ENCODE measurements around the gene SBF2.
"Not testable (repeated sequence)": the region's sequence is repeated elsewhere in the genome, so short reads cannot be mapped to it uniquely, and the experiment has no call there.

The SBF2 gene

GRCh38 chr11:10087923-10088225 lies 206.1 kb downstream of the SBF2 start:
- not testable (repeated sequence) for H3K4me3 ChIP-seq (ENCODE audit: low read length); H3K36me3 ChIP-seq (ENCODE audit: control insufficient read depth, insufficient read depth, low read length); H3K79me2 ChIP-seq (ENCODE audit: control insufficient read depth, insufficient read depth, low read length); H2BK5ac ChIP-seq (ENCODE audit: low read length); H4K8ac ChIP-seq (ENCODE audit: low read depth, low read length); H3K9ac ChIP-seq (ENCODE audit: low read length); H2AK5ac ChIP-seq (ENCODE audit: low read length); H3K4me1 ChIP-seq (ENCODE audit: control insufficient read depth, low read depth, low read length); H3K56ac ChIP-seq (ENCODE audit: low read length); H2BK15ac ChIP-seq (replicated peaks; ENCODE audit: low read depth); H3K4ac ChIP-seq (ENCODE audit: low read depth, low read length); H3K27ac ChIP-seq (ENCODE audit: low read depth, low read length); H3K23ac ChIP-seq (ENCODE audit: low read length); DNase-seq; H3K4me2 ChIP-seq (ENCODE audit: low read length); H3K18ac ChIP-seq (ENCODE audit: low read length); H3K27me3 ChIP-seq (ENCODE audit: insufficient read depth, low read length, poor library complexity); H3K79me1 ChIP-seq (ENCODE audit: low read length); H4K5ac ChIP-seq (ENCODE audit: low read length); H2BK120ac ChIP-seq (ENCODE audit: low read depth, low read length)
- no CpG with 5 or more reads among the region's 4 CpGs for WGBS (ENCODE audit: extremely low coverage, insufficient coverage, low lambda C conversion rate)

GRCh38 chr11:10087186-10087922 lies 206.7 kb downstream of the SBF2 start:
- Histone ChIP-seq H3K27ac (ENCODE audit: low read depth, low read length) (no peak overlapping the region), H2BK5ac (ENCODE audit: low read length) (no peak overlapping the region), H2AK5ac (ENCODE audit: low read length) (no peak overlapping the region), H3K4me2 (ENCODE audit: low read length) (no peak overlapping the region), H3K9ac (ENCODE audit: low read length) (no peak overlapping the region), H2BK120ac (ENCODE audit: low read depth, low read length) (no peak overlapping the region), H3K4me1 (ENCODE audit: control insufficient read depth, low read depth, low read length) (no peaks in the 10 kb centered on the region), H3K4ac (ENCODE audit: low read depth, low read length) (no peak overlapping the region), H4K8ac (ENCODE audit: low read depth, low read length) (no peak overlapping the region), H3K18ac (ENCODE audit: low read length) (no peak overlapping the region), H3K36me3 (ENCODE audit: control insufficient read depth, insufficient read depth, low read length) (no peaks in the 10 kb centered on the region), H3K23ac (ENCODE audit: low read length) (no peak overlapping the region), H3K56ac (ENCODE audit: low read length) (no peak overlapping the region), H3K4me3 (ENCODE audit: low read length) (no peak overlapping the region), H3K27me3 (ENCODE audit: insufficient read depth, low read length, poor library complexity) (no peaks in the 10 kb centered on the region), H2BK15ac (replicated peaks; ENCODE audit: low read depth) (no peak overlapping the region), H3K79me1 (ENCODE audit: low read length) (no peaks in the 10 kb centered on the region), H4K5ac (ENCODE audit: low read length) (no peak overlapping the region), H3K79me2 (ENCODE audit: control insufficient read depth, insufficient read depth, low read length) (no peaks in the 10 kb centered on the region)
- no peak for DNase-seq
- WGBS (ENCODE audit: extremely low coverage, insufficient coverage, low lambda C conversion rate): no CpG with 5 or more reads among the region's 1 CpG

GRCh38 chr11:10080138-10080537 lies 213.9 kb downstream of the SBF2 start:
- H3K27ac ChIP-seq (ENCODE audit: low read depth, low read length): no peak overlapping the region
- peaks cover 2% of the 10 kb centered on the region for H3K79me1 ChIP-seq (ENCODE audit: low read length)
- no peaks in the 10 kb centered on the region for H3K79me2 ChIP-seq (ENCODE audit: control insufficient read depth, insufficient read depth, low read length)
- no peak overlapping the region for H3K56ac ChIP-seq (ENCODE audit: low read length)
- no peak overlapping the region for H3K4me3 ChIP-seq (ENCODE audit: low read length)
- no peak overlapping the region for H2BK15ac ChIP-seq (replicated peaks; ENCODE audit: low read depth)
- WGBS (ENCODE audit: extremely low coverage, insufficient coverage, low lambda C conversion rate): no CpG with 5 or more reads among the region's 4 CpGs
- H3K4me2 ChIP-seq (ENCODE audit: low read length): no peak overlapping the region
- H2BK5ac ChIP-seq (ENCODE audit: low read length): no peak overlapping the region
- H3K4ac ChIP-seq (ENCODE audit: low read depth, low read length): no peak overlapping the region
- H3K23ac ChIP-seq (ENCODE audit: low read length): no peak overlapping the region
- H4K5ac ChIP-seq (ENCODE audit: low read length): no peak overlapping the region
- no peak overlapping the region for H4K8ac ChIP-seq (ENCODE audit: low read depth, low read length)
- H2AK5ac ChIP-seq (ENCODE audit: low read length): no peak overlapping the region
- no peak for DNase-seq
- H3K27me3 ChIP-seq (ENCODE audit: insufficient read depth, low read length, poor library complexity): no peaks in the 10 kb centered on the region
- no peak overlapping the region for H2BK120ac ChIP-seq (ENCODE audit: low read depth, low read length)
- no peaks in the 10 kb centered on the region for H3K36me3 ChIP-seq (ENCODE audit: control insufficient read depth, insufficient read depth, low read length)
- peaks cover 3% of the 10 kb centered on the region for H3K4me1 ChIP-seq (ENCODE audit: control insufficient read depth, low read depth, low read length)
- H3K18ac ChIP-seq (ENCODE audit: low read length): no peak overlapping the region
- H3K9ac ChIP-seq (ENCODE audit: low read length): no peak overlapping the region

- Histone ChIP-seq H3K23ac (ENCODE audit: low read length) (no peak overlapping the region), H4K8ac (ENCODE audit: low read depth, low read length) (no peak overlapping the region), H3K9ac (ENCODE audit: low read length) (no peak overlapping the region), H3K56ac (ENCODE audit: low read length) (peak overlapping the region; percentile 54), H3K18ac (ENCODE audit: low read length) (peak overlapping the region; percentile 1), H2AK5ac (ENCODE audit: low read length) (peak overlapping the region; percentile 66), H3K4me2 (ENCODE audit: low read length) (no peak overlapping the region), H3K79me2 (ENCODE audit: control insufficient read depth, insufficient read depth, low read length) (no peaks in the 10 kb centered on the region), H3K27me3 (ENCODE audit: insufficient read depth, low read length, poor library complexity) (no peaks in the 10 kb centered on the region), H2BK5ac (ENCODE audit: low read length) (peak overlapping the region; percentile 31), H3K4me3 (ENCODE audit: low read length) (no peak overlapping the region), H3K79me1 (ENCODE audit: low read length) (peaks cover 2% of the 10 kb centered on the region), H4K5ac (ENCODE audit: low read length) (no peak overlapping the region), H3K4me1 (ENCODE audit: control insufficient read depth, low read depth, low read length) (peaks cover 3% of the 10 kb centered on the region), H3K4ac (ENCODE audit: low read depth, low read length) (no peak overlapping the region), H3K27ac (ENCODE audit: low read depth, low read length) (no peak overlapping the region), H2BK15ac (replicated peaks; ENCODE audit: low read depth) (no peak overlapping the region), H2BK120ac (ENCODE audit: low read depth, low read length) (no peak overlapping the region), H3K36me3 (ENCODE audit: control insufficient read depth, insufficient read depth, low read length) (no peaks in the 10 kb centered on the region)
- peak; percentile 81 for DNase-seq
- WGBS (ENCODE audit: extremely low coverage, insufficient coverage, low lambda C conversion rate): no CpG with 5 or more reads among the region's 6 CpGs
Observed at GRCh38 chr11:10076458-10077141, 217.4 kb downstream of the SBF2 start.

GRCh38 chr11:10075141-10075540 lies 218.9 kb downstream of the SBF2 start:
- Histone ChIP-seq H2BK120ac (ENCODE audit: low read depth, low read length) (no peak overlapping the region), H3K27me3 (ENCODE audit: insufficient read depth, low read length, poor library complexity) (no peaks in the 10 kb centered on the region), H2AK5ac (ENCODE audit: low read length) (no peak overlapping the region), H3K23ac (ENCODE audit: low read length) (no peak overlapping the region), H3K79me2 (ENCODE audit: control insufficient read depth, insufficient read depth, low read length) (no peaks in the 10 kb centered on the region), H3K4me1 (ENCODE audit: control insufficient read depth, low read depth, low read length) (peaks cover 3% of the 10 kb centered on the region), H3K36me3 (ENCODE audit: control insufficient read depth, insufficient read depth, low read length) (no peaks in the 10 kb centered on the region), H4K5ac (ENCODE audit: low read length) (no peak overlapping the region), H3K4me2 (ENCODE audit: low read length) (no peak overlapping the region), H3K18ac (ENCODE audit: low read length) (no peak overlapping the region), H3K4ac (ENCODE audit: low read depth, low read length) (no peak overlapping the region), H3K79me1 (ENCODE audit: low read length) (peaks cover 2% of the 10 kb centered on the region), H4K8ac (ENCODE audit: low read depth, low read length) (no peak overlapping the region), H2BK5ac (ENCODE audit: low read length) (no peak overlapping the region), H3K27ac (ENCODE audit: low read depth, low read length) (no peak overlapping the region), H3K4me3 (ENCODE audit: low read length) (no peak overlapping the region), H3K56ac (ENCODE audit: low read length) (no peak overlapping the region), H3K9ac (ENCODE audit: low read length) (no peak overlapping the region), H2BK15ac (replicated peaks; ENCODE audit: low read depth) (no peak overlapping the region)
- WGBS (ENCODE audit: extremely low coverage, insufficient coverage, low lambda C conversion rate): no CpG with 5 or more reads among the region's 2 CpGs
- no peak for DNase-seq
